ENCODE results near the gene CEP83.
A peak's percentile ranks its signal among the peaks of the same experiment; 100 is the strongest.
"Not testable (repeated sequence)": the region's sequence is repeated elsewhere in the genome, so short reads cannot be mapped to it uniquely, and the experiment has no call there.

The CEP83 gene, protein sequence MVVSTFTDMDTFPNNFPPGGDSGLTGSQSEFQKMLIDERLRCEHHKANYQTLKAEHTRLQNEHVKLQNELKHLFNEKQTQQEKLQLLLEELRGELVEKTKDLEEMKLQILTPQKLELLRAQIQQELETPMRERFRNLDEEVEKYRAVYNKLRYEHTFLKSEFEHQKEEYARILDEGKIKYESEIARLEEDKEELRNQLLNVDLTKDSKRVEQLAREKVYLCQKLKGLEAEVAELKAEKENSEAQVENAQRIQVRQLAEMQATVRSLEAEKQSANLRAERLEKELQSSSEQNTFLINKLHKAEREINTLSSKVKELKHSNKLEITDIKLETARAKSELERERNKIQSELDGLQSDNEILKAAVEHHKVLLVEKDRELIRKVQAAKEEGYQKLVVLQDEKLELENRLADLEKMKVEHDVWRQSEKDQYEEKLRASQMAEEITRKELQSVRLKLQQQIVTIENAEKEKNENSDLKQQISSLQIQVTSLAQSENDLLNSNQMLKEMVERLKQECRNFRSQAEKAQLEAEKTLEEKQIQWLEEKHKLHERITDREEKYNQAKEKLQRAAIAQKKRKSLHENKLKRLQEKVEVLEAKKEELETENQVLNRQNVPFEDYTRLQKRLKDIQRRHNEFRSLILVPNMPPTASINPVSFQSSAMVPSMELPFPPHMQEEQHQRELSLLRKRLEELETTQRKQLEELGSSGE
- total RNA-seq, result 15.4 to 27.2 (median 19.1) reads per million in 4 experiments

DNA sequence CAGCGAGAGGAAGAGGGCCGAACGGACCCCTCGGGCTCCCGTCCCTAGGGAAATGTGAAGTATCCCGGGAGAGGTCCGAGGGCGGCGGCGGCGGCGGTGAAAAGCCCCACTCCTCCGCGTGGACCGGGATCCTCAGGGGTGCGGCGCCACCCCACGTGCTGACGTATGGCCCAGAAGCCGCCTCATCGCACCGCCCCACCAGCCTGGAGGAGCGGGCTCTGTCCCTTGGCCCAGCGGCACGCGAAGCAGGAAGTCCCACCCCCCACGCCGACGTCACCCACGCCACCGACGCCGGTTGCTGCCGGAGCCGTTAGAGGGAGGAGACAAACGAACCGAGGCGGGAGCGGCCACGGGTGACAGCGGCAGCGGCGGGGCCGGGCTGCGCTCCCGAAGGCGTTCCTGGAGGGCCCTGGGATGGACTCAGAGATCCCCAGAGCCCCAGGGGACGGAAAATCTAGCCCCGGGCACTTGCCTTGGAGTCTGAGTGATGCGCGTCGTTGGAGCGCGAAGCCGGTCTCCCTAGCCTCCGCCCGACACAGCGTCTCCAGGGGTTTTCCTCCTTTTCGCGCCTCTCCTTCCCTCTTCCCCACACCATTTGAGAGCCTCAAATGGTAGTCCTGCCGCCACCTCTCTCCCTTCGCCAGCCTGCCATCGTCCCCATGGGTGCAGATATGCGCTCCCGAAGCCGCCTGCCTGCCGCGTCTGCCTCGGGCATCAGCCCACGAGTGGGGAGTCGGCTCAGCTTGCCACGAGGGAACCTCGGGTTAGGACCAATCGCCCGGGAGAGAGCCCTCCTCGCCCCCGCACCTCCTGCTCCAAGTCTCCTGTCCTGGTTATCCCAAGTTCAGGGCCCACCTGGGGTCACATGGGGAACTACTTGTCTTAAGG, at the start of gene CEP83:
TSS of gene CEP83 (minus strand) at position 140 of the 888 bp plus-strand sequence. CDS start 47,377 bp downstream, outside the sequence.
- DNase-seq, result peak; percentile 89

DNA sequence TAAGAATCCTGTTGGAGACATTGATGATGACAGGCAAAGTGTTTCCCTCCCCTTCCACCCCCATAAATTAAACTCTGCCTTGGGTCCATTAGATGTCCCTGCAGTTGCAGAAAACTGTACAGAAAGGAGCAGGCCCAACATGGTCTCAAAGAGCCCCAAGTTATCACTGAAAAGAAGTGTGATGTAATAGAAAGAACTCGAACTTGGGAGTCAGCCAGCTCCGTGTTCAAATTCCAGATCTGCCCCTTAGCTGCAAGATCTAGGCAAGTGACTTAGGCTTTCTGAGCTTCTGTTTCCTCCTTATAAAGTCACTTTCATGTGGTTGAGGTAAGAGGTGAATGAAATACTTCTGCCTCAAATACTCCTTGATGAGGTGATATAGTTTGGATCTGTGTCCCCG, 49.6 kb upstream of the CEP83 start:
- no peak for DNase-seq

DNA sequence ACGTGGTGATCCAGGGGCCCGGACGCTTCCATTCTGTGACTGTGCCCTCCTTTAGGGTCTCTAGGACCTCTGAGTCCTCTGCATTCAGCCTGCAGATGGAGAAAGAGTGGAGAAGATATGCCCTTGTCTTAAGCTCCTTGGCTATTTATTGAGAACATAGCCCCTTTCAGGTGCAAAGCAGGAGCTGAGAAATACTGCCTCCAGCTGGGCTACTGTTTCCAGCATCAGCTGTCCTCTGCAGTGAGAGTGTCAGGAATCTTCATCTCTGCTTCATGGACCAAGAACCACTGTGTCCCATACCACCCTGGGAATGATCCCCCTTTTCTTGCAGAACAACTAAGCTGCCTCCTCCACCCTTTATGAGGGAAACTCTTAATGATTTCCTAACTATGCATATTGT, 47.8 kb upstream of the CEP83 start:
- no peak for DNase-seq

DNA sequence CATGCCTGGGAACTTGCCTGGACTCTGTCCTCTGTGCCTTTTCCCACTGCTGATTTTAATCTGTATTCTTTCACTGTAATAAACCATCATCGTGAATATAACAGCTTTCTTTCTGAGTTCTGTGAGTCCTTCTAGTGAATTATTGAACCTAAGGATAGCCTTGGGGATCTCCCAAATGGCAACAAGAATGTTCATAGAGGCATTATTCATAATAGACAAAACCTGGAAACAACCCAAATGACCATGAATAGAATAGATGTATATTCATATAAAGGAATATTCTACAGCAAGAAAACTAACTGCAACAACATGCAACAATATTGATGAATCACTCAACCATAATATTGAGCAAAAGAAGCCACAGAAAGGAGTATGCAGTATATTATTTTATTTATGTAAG, 44.7 kb upstream of the CEP83 start:
- DNase-seq, result no peak

GRCh38 chr12:94503619-94504018, 44.0 kb upstream of the CEP83 start:
- DNase-seq, result no peak

- no peak for DNase-seq
Observed at GRCh38 chr12:94500831-94501567, 41.3 kb upstream of the CEP83 start.

DNA sequence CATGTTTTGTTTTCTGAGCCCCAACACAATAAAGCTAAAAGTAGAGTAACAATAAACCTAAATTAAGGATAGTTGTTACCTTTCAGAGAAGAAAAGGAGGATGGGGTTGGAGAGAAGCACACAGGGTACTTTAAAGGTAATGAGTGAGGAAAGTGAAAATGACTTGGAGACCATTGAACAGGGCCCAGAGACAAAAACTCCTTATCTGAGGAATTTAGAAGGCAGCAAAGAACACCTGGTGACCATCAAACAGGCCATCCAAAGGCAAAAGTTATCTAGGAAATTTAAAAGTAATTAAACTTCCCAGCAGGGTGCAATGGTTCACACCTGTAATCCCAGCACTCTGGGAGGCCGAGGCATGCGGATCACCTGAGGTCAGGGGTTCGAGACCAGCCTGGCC, 39.0 kb upstream of the CEP83 start:
- DNase-seq, result no peak

- DNase-seq, result no peak
Observed at GRCh38 chr12:94498073-94498472, 38.4 kb upstream of the CEP83 start.

GRCh38 chr12:94495445-94496115, 35.9 kb upstream of the CEP83 start:
- DNase-seq, result no peak

GRCh38 chr12:94491489-94491888, 31.8 kb upstream of the CEP83 start:
- DNase-seq, result no peak

- no peak for DNase-seq
Observed at GRCh38 chr12:94488463-94488862, 28.8 kb upstream of the CEP83 start.

DNA sequence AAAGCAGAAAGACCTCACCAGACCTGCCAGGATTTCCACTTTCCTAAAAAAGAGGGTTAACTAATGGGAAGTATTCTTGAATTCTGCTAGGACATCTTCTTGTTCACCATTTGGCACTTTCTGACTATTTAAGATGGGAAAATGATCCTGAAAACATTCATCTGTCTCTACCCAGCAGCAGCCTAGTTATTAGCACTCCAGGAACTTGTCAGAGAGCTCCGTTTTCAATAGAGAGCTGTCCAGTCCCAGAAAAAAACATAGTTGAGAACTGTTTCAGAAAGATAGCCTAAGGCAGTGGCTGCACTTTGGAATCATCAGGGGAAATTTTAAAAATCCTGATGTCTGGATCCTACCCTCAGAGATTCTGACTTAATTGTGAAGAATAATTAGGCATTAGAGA, 22.1 kb upstream of the CEP83 start:
- DNase-seq, result no peak

- DNase-seq, result no peak
Observed at GRCh38 chr12:94469522-94469921, 9.9 kb upstream of the CEP83 start.

- DNase-seq, result no peak
Observed at GRCh38 chr12:94460616-94460959, 921 bp upstream of the CEP83 start.

- DNase-seq, result no peak
Observed at GRCh38 chr12:94458877-94459727, 565 bp downstream of the CEP83 start.

DNA sequence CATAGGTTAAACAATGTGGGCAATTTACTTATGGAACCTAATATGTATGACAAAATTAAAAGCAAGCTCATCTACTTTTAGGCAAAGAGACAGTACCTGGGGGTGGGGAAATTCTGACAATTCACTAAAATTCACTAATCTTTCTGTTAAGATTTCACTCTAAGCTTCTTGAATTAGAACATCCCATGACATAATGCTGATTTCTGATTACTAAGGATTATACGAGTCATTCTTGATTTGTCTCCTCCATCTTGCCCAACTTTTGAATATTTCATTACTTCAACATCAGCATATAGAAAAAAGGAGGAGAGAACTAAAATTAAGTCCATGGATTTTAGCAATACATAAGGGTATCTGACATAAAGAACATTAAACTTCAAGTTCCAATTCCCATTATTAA, 2.4 kb downstream of the CEP83 start:
- no peak for DNase-seq

DNA sequence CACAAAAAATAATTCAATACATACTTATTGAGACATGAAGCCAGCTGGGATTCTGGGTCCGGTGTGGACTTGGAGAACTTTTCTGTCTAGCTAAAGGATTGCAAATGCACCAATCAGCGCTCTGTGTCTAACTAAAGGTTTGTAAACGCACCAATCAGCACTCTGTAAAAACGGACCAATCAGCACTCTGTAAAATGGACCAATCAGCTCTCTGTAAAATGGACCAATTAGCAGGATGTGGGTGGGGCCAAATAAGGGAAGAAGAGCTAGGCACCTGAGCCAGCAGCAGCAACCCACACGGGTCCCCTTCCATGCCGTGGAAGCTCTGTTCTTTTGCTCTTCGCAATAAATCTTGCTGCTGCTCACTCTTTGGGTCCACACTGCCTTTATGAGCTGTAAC, 5.3 kb downstream of the CEP83 start:
- not testable (repeated sequence) for DNase-seq

DNA sequence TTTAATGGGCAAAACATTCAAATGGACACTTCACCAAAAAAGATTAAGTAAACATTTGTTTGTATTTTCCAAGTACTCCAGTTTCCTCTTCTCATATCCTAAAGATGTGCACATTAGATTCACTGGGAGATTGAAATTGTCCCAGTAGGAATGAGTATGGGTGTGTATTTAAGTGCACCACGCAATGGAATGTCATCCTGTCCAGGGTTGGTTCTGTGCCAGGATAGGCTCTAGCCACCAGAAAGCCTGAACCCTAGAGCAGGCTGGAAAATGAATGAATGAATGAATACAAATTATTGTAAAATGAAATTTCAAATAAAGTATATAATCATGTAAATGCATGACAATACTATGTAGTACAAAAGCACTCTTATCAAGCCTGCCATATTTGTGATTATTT, 14.0 kb downstream of the CEP83 start:
- no peak for DNase-seq

- DNase-seq, result no peak
Observed at GRCh38 chr12:94437303-94437702, 22.4 kb downstream of the CEP83 start.

DNA sequence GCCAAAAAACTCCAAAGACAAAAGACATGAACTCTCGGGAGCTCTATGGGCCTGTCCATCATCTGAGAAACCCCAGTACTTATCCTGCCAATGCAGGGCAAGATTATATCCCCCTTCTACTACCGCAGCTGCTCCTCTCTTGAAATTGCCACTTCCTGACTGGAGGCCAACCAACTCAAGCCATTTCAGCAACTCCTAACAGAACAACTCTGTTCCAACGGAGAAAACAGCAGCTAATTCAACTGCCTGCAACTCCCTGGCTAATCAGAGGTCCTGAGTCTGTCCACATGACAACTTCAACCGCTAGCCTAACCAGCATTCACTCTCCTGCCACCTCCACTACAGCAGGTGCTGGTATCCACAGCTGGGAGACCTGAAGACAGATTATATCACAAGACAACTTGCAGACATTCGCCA, 24.1 kb downstream of the CEP83 start:
- DNase-seq, result no peak

GRCh38 chr12:94434171-94434570, 25.5 kb downstream of the CEP83 start:
- DNase-seq, result no peak

Measured in effector CD8-positive, alpha-beta T cell (primary cell).